HAP-1 (cell line): ENCODE results near the gene ADD2.
A peak's percentile ranks its signal among the peaks of the same experiment; 100 is the strongest.
"Not testable (repeated sequence)": the region's sequence is repeated elsewhere in the genome, so short reads cannot be mapped to it uniquely, and the experiment has no call there.

Source experiments
- DNase-seq, 2 experiments: peaks; one replicate each; pipeline ENCODE4 v3.0.0-alpha.2; 2016 to 2020; ENCODE audit warnings: low spot score in 2 of 2
- H3K27me3 ChIP-seq: fragments of 250-450 bp; sonication (Bioruptor Pico); 2 replicates; pipeline ENCODE4 v1.5.1; 2020; ENCODE audit warnings: low read depth, mild to moderate bottlenecking, moderate library complexity
- H3K36me3 ChIP-seq: fragments of 250-450 bp; sonication (Bioruptor Pico); replicated peaks from 2 replicates; pipeline ENCODE4 v1.5.1; 2020; ENCODE audit warnings: mild to moderate bottlenecking
- H3K4me1 ChIP-seq: fragments of 250-450 bp; sonication (Bioruptor Pico); 2 replicates; pipeline ENCODE4 v1.5.1; 2020; ENCODE audit warnings: mild to moderate bottlenecking
- H3K4me3 ChIP-seq: fragments of 250-450 bp; sonication (Bioruptor Pico); 2 replicates; pipeline ENCODE4 v1.5.1; 2020; ENCODE audit warnings: mild to moderate bottlenecking, moderate library complexity
- H3K9me3 ChIP-seq: fragments of 250-450 bp; sonication (Bioruptor Pico); 2 replicates; pipeline ENCODE4 v1.5.1; 2020; ENCODE audit warnings: mild to moderate bottlenecking, moderate library complexity
- in situ Hi-C: fragments of 300-500 bp; cut with MboI; formaldehyde crosslinking; loops from 3 replicates; pipeline ENCODE4 v1.14.3; 2020; ENCODE audit warnings: low sequenced_read_pairs, inconsistent platforms, mixed read lengths

The ADD2 gene

DNA sequence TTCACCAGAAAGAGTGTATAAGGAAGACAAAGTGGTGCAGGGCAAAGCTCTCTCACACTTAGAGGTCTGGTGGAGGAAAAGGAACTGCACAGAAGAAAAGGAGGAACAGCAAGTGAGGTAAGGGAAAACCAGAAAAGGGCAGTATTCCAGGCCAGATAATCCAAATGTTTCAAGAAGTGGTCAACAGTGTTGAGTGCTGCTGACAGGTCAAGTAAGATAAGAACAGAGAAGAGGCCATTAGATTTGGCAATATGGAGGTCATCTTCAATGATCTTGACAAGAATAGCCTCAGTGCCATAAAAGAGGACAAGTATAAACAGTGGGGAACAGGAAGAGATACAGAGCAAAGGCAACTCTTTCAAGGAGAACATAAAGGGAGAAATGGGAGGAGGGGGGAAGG lies 15.0 kb downstream of the ADD2 start:
- no peak for DNase-seq
- Histone ChIP-seq H3K9me3 (no peaks in the 10 kb centered on the region), H3K4me3 (no peak overlapping the region), H3K27me3 (no peaks in the 10 kb centered on the region), H3K36me3 (no peaks in the 10 kb centered on the region; the same call in 1 of the 2 replicates), H3K4me1 (peaks cover 15% of the 10 kb centered on the region)
- in situ Hi-C loops: no loop called here

DNA sequence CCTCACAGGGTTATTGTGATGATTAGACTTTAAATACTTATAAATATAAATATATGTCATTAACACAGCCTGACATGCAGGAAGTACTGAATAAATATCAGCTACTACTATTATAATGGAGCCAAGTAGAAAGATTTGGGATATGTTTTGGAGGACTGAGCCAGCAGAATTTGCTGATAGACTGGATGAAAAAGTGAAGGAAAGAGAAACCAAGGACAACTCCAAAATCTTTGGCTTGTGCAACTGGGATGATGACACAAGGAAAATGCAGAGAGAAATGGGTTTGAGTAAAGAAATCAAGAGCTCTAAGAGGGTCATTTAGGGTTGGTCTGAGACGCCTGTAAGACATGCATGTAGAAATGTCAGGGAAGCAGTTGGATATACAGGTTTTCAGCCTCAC lies 15.6 kb downstream of the ADD2 start:
- H3K27me3 ChIP-seq: no peaks in the 10 kb centered on the region
- in situ Hi-C loops: no loop called here
- DNase-seq: no peak
- H3K4me3 ChIP-seq: no peak overlapping the region
- H3K4me1 ChIP-seq: peaks cover 12% of the 10 kb centered on the region
- H3K36me3 ChIP-seq: no peaks in the 10 kb centered on the region; the same call in 1 of the 2 replicates
- H3K9me3 ChIP-seq: no peaks in the 10 kb centered on the region

- Histone ChIP-seq H3K27me3 (no peaks in the 10 kb centered on the region), H3K4me1 (peaks cover 11% of the 10 kb centered on the region), H3K4me3 (no peak overlapping the region), H3K9me3 (no peaks in the 10 kb centered on the region), H3K36me3 (no peaks in the 10 kb centered on the region)
- peak in 1 of 2 experiments; percentile 43 for DNase-seq
- in situ Hi-C loops: no loop called here
Observed at GRCh38 chr2:70751881-70752280, 16.1 kb downstream of the ADD2 start.

- Histone ChIP-seq H3K4me3 (no peak overlapping the region), H3K36me3 (no peaks in the 10 kb centered on the region), H3K4me1 (peaks cover 16% of the 10 kb centered on the region), H3K27me3 (no peaks in the 10 kb centered on the region), H3K9me3 (no peaks in the 10 kb centered on the region)
- in situ Hi-C loops: no loop called here
- no peak for DNase-seq
Observed at GRCh38 chr2:70750320-70750719, 17.7 kb downstream of the ADD2 start.

GRCh38 chr2:70748002-70748784 lies 19.8 kb downstream of the ADD2 start:
- in situ Hi-C loops: no loop called here
- Histone ChIP-seq H3K36me3 (no peaks in the 10 kb centered on the region), H3K4me3 (no peak overlapping the region), H3K9me3 (no peaks in the 10 kb centered on the region), H3K27me3 (no peaks in the 10 kb centered on the region), H3K4me1 (peaks cover 16% of the 10 kb centered on the region)
- DNase-seq: no peak

- DNase-seq: no peak
- Histone ChIP-seq H3K4me1 (peaks cover 13% of the 10 kb centered on the region), H3K4me3 (no peak overlapping the region), H3K27me3 (no peaks in the 10 kb centered on the region), H3K36me3 (no peaks in the 10 kb centered on the region), H3K9me3 (no peaks in the 10 kb centered on the region)
- in situ Hi-C loops: no loop called here
Observed at GRCh38 chr2:70747284-70747683, 20.7 kb downstream of the ADD2 start.

GRCh38 chr2:70746094-70746974 lies 21.7 kb downstream of the ADD2 start:
- Histone ChIP-seq H3K4me3 (no peak overlapping the region), H3K9me3 (no peaks in the 10 kb centered on the region), H3K36me3 (no peaks in the 10 kb centered on the region), H3K4me1 (peaks cover 6% of the 10 kb centered on the region), H3K27me3 (no peaks in the 10 kb centered on the region)
- DNase-seq: peak in 1 of 2 experiments; percentile 37
- in situ Hi-C loops: no loop called here

GRCh38 chr2:70745276-70745825 lies 22.6 kb downstream of the ADD2 start:
- H3K36me3 ChIP-seq: no peaks in the 10 kb centered on the region
- H3K4me1 ChIP-seq: peaks cover 6% of the 10 kb centered on the region
- DNase-seq: no peak
- no peaks in the 10 kb centered on the region for H3K27me3 ChIP-seq
- H3K4me3 ChIP-seq: no peak overlapping the region
- H3K9me3 ChIP-seq: no peaks in the 10 kb centered on the region
- in situ Hi-C loops: no loop called here

- H3K27me3 ChIP-seq: no peaks in the 10 kb centered on the region
- DNase-seq: no peak
- H3K4me3 ChIP-seq: no peak overlapping the region
- H3K4me1 ChIP-seq: peaks cover 6% of the 10 kb centered on the region
- H3K36me3 ChIP-seq: no peaks in the 10 kb centered on the region
- H3K9me3 ChIP-seq: no peaks in the 10 kb centered on the region
- in situ Hi-C loops: no loop called here
Observed at GRCh38 chr2:70744397-70744796, 23.6 kb downstream of the ADD2 start.

GRCh38 chr2:70743677-70744076 lies 24.3 kb downstream of the ADD2 start:
- no peaks in the 10 kb centered on the region for H3K9me3 ChIP-seq
- H3K27me3 ChIP-seq: no peaks in the 10 kb centered on the region
- peaks cover 6% of the 10 kb centered on the region for H3K4me1 ChIP-seq
- H3K36me3 ChIP-seq: no peaks in the 10 kb centered on the region
- in situ Hi-C loops: no loop called here
- no peak for DNase-seq
- H3K4me3 ChIP-seq: no peak overlapping the region

DNA sequence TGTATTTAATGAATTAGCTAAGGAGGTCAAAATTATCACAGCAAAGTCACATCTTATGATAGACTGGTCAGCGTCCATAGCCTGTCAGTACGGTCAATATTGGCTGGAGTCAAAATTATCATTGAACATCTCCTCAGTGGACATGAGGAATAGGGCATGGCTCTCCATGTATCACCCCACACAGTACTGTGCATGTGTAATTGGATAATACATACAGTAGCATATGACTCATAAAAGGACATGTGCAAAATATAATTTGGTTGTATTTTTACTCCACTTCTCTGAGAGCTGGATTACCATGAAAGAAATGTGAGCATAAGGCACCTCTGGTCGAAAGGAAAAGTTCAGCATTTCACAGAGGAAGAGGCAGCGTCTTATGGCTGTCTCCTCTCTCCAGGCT lies 24.9 kb downstream of the ADD2 start:
- H3K4me1 ChIP-seq: peaks cover 6% of the 10 kb centered on the region
- H3K9me3 ChIP-seq: no peaks in the 10 kb centered on the region
- no peaks in the 10 kb centered on the region for H3K36me3 ChIP-seq
- in situ Hi-C loops: no loop called here
- H3K4me3 ChIP-seq: no peak overlapping the region
- no peak for DNase-seq
- no peaks in the 10 kb centered on the region for H3K27me3 ChIP-seq

DNA sequence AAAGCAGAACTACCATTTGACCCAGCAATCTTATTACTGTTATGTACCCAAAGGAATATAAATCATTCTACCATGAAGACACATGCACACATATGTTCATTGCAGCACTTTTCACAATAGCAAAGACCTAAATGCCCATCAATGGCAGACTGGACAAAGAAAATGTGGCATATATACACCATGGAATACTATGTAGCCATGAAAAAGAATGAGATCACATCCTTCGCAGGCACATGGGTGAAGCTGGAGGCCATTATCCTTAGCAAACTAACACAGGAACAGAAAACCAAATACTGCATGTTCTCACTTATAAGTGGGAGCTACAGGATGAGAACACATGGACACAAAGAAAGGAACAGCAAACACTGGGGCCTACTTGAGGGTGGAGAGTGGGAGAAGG lies 28.5 kb downstream of the ADD2 start:
- DNase-seq, H3K27me3 ChIP-seq, H3K4me1 ChIP-seq, H3K9me3 ChIP-seq, H3K36me3 ChIP-seq, in situ Hi-C loops, H3K4me3 ChIP-seq: not testable (repeated sequence)

DNA sequence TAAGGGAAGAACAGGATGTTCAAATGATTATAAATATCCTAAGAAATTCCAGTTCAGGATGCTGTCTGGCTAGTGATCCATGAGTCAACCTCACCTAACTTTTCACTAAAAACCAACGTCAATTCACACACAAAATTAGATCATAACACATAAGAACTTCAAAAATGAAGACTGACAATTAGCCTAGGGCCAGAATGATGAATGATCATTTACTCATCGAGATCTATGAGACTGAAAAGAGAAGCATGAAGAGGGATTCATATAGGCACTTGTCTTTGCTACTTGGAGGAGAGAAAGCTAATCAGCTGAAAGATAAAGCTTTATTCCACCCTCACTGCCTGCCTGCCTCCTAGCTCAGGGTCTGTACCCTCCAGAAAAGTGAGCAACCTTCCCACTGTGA lies 29.8 kb downstream of the ADD2 start:
- Histone ChIP-seq H3K36me3 (no peaks in the 10 kb centered on the region), H3K4me3 (no peak overlapping the region), H3K4me1 (peaks cover 9% of the 10 kb centered on the region), H3K9me3 (no peaks in the 10 kb centered on the region), H3K27me3 (no peaks in the 10 kb centered on the region)
- DNase-seq: no peak
- in situ Hi-C loops: no loop called here

- peaks cover 9% of the 10 kb centered on the region for H3K4me1 ChIP-seq
- no peak overlapping the region for H3K4me3 ChIP-seq
- no peaks in the 10 kb centered on the region for H3K36me3 ChIP-seq
- H3K27me3 ChIP-seq: no peaks in the 10 kb centered on the region
- in situ Hi-C loops: no loop called here
- peak in 1 of 2 experiments; percentile 71 for DNase-seq
- no peaks in the 10 kb centered on the region for H3K9me3 ChIP-seq
Observed at GRCh38 chr2:70735071-70735470, 32.9 kb downstream of the ADD2 start.
